Activated T-helper 2 cell treated with anti-CD3 and anti-CD28 coated beads, Interferon-gamma antibody, Interleukin-2, Interleukin-4, amounts not matched to agents 10 μg/mL and 5 μg/mL and 100 μg/mL, durations not matched to agents 14 hours and 24 hours and 36 hours (primary cell): ENCODE data around the gene BLOC1S3. TPM values are rescaled to one million over a fixed set of nuclear protein-coding genes. Genes with fewer than 3 reads are reported as not detected.

Experiments
- DNase-seq: peaks from one replicate; pipeline ENCODE4 v3.0.0; 2021; ENCODE audit warnings: low spot score
- H3K27ac Mint-ChIP-seq: one replicate; pipeline ENCODE4 v1.8.0; 2021; ENCODE audit warnings: mixed read lengths
- H3K27me3 Mint-ChIP-seq: one replicate; pipeline ENCODE4 v1.8.0; 2021; ENCODE audit warnings: low read depth, mixed read lengths
- H3K36me3 Mint-ChIP-seq: one replicate; pipeline ENCODE4 v1.8.0; 2021; ENCODE audit warnings: low read depth, mixed read lengths
- H3K4me1 Mint-ChIP-seq: one replicate; pipeline ENCODE4 v1.8.0; 2021; ENCODE audit warnings: low read depth, mixed read lengths
- H3K4me3 Mint-ChIP-seq: one replicate; pipeline ENCODE4 v1.8.0; 2021; ENCODE audit warnings: low read depth, mild to moderate bottlenecking, moderate library complexity, mixed read lengths
- H3K9me3 Mint-ChIP-seq: one replicate; pipeline ENCODE4 v1.8.0; 2021; ENCODE audit warnings: mixed read lengths
- intact Hi-C: fragments of 100-400 bp; cut with micrococcal nuclease; formaldehyde crosslinking; loops from one replicate; pipeline ENCODE4 v1.15.1; 2023
- total RNA-seq: library from RNA; stranded (reverse); gene quantifications from 2 replicates; pipeline ENCODE4 v1.2.3, GENCODE V29; 2022

Gene BLOC1S3
- total RNA-seq, 1 donor from 2014 or later, result 10.8 TPM

DNA sequence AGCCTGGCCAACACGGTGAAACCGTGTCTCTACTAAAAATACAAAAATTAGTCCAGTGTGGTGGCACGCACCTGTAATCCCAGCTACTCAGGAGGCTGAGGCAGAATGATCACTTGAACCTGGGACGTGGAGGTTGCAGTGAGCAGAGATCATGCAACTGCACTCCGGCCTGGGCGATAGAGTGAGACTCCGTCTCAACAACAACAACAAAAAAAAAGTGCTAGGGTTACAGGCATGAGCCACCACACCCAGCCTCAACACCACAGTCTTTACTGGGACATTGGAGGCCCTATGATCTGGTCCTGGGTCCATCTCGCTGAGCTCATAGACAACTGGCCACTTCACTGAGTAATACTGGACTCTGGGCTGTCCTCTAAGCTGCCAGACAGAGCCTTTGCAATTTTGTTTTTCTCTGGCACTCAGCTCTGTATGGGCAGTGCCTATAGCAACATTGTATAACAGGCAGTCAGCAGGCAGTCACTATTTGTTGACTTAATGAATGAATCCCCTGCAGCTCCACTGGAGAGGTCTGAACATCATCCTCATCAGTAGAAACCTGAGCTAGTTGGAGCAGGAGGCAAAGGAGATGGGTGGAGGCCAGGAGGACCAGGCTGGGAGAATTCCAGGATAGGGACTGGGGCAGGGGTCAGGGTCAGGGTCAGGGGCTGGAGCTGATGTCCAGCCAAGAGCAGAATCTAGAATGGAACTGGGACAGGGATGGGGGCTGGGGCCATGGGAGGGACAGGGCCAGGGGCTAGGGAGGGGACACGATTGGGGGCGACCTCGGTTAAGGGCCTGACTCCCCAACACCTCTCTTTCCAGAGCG is 8.1 kb downstream of the BLOC1S3 start:
- no peak overlapping the region for H3K4me3 Mint-ChIP-seq

DNA sequence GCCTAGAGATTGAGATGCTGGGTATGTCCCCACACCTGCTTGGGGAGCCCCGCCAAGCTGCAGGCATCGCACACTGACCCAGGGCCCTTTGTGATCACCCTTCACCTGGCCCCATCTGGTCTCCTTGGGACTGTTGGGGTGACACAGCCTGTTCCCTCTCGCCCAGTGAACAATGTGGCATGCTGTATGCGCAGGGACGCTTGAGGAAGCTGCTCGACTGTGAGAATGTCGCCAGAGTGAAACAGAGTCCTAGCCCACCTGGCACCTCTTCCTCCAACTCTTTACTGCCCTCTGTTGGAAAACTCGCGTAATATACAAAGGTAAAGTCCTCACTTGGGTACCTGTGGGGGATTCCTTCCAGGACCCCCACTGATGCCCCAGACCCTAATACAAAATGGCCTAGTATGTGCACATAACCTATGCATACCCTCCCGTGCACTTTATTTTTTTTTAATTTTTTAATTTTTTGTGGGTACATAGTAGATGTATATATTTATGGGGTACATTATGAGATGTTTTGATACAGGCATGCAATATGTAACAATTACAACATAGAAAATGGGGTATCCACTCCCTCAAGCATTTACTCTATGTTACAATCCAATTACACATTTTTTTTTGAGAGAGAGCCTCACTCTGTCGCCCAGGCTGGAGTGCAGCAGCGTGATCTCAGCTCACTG is 9.0 kb downstream of the BLOC1S3 start:
- peaks cover 3% of the 10 kb centered on the region for H3K36me3 Mint-ChIP-seq
- no peaks in the 10 kb centered on the region for H3K27me3 Mint-ChIP-seq
- intact Hi-C loops, result loop anchor here (5.0 kb wide), 1 partner anchor 60 kb away; the partner anchor contains the start of gene EXOC3L2
- DNase-seq, result no peak
- peaks cover 2% of the 10 kb centered on the region for H3K4me1 Mint-ChIP-seq
- H3K4me3 Mint-ChIP-seq, result no peak overlapping the region
- no peak overlapping the region for H3K27ac Mint-ChIP-seq
- H3K9me3 Mint-ChIP-seq, result no peaks in the 10 kb centered on the region

More for the DNA sequence above, 8.1 kb downstream of the BLOC1S3 start:
- intact Hi-C loops, result loop anchor here (5.0 kb wide), 1 partner anchor 61 kb away; the partner anchor contains the start of gene EXOC3L2
- no peaks in the 10 kb centered on the region for H3K27me3 Mint-ChIP-seq
- no peak overlapping the region for H3K27ac Mint-ChIP-seq
- no peaks in the 10 kb centered on the region for H3K9me3 Mint-ChIP-seq
- peaks cover 5% of the 10 kb centered on the region for H3K36me3 Mint-ChIP-seq
- DNase-seq, result no peak
- peaks cover 2% of the 10 kb centered on the region for H3K4me1 Mint-ChIP-seq

DNA sequence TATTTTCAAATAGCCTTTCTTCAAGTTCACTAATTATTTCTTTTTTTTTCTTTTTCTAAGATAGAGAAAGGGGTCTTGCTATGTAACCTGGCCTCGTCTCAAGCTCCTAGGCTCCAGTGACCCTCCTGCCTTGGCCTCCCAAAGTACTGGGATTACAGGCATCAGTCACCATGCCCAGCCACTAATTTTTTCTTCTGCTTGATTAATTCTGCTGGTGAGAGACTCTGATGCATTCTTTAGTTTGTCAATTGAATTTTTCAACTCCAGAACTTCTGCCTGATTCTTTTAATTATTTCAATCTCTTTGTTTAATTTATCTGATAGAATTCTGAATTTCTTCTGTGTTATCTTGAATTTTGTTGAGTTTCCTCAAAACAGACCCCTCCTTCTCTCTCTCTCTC is 11.4 kb downstream of the BLOC1S3 start:
- no peaks in the 10 kb centered on the region for H3K9me3 Mint-ChIP-seq
- intact Hi-C loops, result loop anchor here (5.0 kb wide), 1 partner anchor 57 kb away; the partner anchor contains the start of gene EXOC3L2
- H3K4me1 Mint-ChIP-seq, result peaks cover 2% of the 10 kb centered on the region
- no peak overlapping the region for H3K4me3 Mint-ChIP-seq
- DNase-seq, result no peak
- H3K36me3 Mint-ChIP-seq, result no peaks in the 10 kb centered on the region
- H3K27ac Mint-ChIP-seq, result no peak overlapping the region
- no peaks in the 10 kb centered on the region for H3K27me3 Mint-ChIP-seq

DNA sequence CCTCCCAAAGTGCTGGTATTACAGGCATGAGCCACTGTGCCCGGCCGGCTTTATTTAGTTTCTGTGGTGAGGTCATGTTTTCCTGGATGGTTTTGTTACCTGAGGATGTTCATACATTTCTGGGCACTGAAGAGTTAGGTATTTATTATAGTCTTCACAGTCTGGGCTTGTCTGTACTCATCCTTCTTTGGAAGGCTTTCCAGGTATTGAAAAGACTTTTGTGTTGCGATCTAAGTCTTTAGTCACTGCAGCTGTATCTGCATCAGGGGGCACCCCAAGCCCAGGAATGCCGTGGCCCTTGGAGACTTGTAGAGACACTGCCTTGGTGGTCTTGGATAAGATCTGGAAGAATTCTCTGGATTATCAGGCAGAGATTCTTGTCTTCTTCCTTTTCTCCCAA is 12.8 kb downstream of the BLOC1S3 start:
- intact Hi-C loops, result no loop called here
- no peaks in the 10 kb centered on the region for H3K36me3 Mint-ChIP-seq
- peaks cover 2% of the 10 kb centered on the region for H3K4me1 Mint-ChIP-seq
- no peak overlapping the region for H3K4me3 Mint-ChIP-seq
- no peaks in the 10 kb centered on the region for H3K9me3 Mint-ChIP-seq
- DNase-seq, result no peak
- no peaks in the 10 kb centered on the region for H3K27me3 Mint-ChIP-seq
- H3K27ac Mint-ChIP-seq, result no peak overlapping the region

DNA sequence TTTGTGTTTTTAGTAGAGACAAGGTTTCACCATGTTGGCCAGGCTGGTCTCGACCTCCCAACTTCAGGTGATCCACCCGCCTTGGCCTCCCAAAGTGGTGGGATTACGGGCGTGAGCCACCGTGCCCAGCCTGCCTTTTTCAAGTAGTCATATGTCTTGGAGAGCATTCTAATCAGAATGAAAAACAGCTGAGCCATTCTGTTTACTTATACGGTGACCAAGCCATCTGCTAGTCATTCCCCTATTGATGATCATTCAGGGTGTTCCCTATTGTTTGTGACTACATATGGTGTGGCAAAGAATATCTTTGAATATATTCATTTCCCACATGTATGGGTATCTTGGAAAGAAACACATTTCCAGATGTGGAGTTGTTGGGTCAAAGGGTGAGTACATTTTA is 17.2 kb downstream of the BLOC1S3 start:
- peaks cover 3% of the 10 kb centered on the region for H3K27me3 Mint-ChIP-seq
- no peak overlapping the region for H3K27ac Mint-ChIP-seq
- no peaks in the 10 kb centered on the region for H3K9me3 Mint-ChIP-seq
- H3K36me3 Mint-ChIP-seq, result no peaks in the 10 kb centered on the region
- intact Hi-C loops, result no loop called here
- no peaks in the 10 kb centered on the region for H3K4me1 Mint-ChIP-seq
- DNase-seq, result no peak
- H3K4me3 Mint-ChIP-seq, result no peak overlapping the region

DNA sequence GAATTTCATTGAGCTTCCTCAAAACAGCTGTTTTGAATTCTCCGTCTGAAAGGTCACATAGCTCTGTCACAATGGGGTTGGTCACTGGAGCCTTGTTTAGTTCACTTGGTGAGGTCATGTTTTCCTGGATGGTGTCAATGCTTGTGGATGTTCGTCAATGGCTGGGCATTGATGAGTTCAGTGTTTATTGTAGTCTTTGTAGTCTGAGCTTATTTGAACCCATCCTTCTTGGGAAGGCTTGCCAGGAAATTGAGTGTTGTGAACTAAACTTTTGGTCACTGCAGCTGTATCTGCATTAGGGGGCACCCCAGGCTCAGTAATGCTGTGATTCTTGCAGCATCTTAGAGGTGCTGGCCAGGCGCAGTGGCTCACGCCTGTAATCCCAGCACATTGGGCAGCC is 22.0 kb downstream of the BLOC1S3 start:
- DNase-seq, result no peak
- Mint-ChIP-seq H3K27me3 (peaks cover 4% of the 10 kb centered on the region), H3K4me3 (no peak overlapping the region), H3K27ac (no peak overlapping the region), H3K36me3 (no peaks in the 10 kb centered on the region), H3K4me1 (no peaks in the 10 kb centered on the region), H3K9me3 (no peaks in the 10 kb centered on the region)
- intact Hi-C loops, result no loop called here

DNA sequence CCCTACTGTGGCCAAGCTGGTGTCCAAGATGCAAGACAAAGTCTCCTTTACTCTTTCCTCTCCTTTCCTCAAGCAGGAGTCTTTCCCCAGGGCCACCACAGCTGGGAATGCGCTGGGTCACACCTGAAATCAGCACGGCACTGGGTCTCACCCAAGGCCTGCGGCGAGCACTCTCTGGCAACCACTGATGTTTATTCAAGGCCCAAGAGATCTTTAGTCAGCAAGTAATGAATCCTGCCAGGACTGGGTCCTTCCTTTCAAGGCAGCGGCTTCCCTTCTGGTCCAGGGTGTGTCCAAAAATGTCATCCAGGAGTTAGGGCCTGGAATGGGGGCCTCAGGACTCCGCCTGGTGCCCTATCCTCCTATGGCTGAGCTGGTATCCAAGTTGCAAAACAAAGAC is 24.1 kb downstream of the BLOC1S3 start:
- DNase-seq, result no peak

DNA sequence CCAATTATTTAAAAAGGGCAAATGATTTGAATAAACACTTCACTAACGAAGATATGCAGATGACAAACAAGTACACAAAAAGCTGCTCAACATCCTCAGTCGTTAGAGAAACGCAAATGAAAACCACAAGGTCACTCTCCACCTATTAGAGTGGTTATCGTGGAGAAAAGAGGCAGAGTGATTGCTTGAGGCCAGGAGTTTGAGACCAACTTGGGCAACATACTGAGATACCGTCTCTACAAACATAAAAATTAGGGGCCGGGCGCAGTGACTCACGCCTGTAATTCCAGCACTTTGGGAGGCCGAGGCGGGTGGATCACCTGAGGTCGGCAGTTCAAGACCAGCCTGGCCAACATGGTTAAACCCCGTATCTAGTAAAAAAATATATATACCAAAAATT is 27.2 kb downstream of the BLOC1S3 start:
- DNase-seq, result no peak
- intact Hi-C loops, result no loop called here
- Mint-ChIP-seq H3K36me3 (no peaks in the 10 kb centered on the region), H3K27me3 (peaks cover 3% of the 10 kb centered on the region), H3K4me3 (no peak overlapping the region), H3K27ac (no peak overlapping the region), H3K4me1 (peaks cover 3% of the 10 kb centered on the region), H3K9me3 (no peaks in the 10 kb centered on the region)

More for the DNA sequence above, 24.1 kb downstream of the BLOC1S3 start:
- H3K36me3 Mint-ChIP-seq, result no peaks in the 10 kb centered on the region
- intact Hi-C loops, result no loop called here
- H3K4me1 Mint-ChIP-seq, result no peaks in the 10 kb centered on the region
- no peaks in the 10 kb centered on the region for H3K9me3 Mint-ChIP-seq
- no peak overlapping the region for H3K27ac Mint-ChIP-seq
- no peak overlapping the region for H3K4me3 Mint-ChIP-seq
- peaks cover 4% of the 10 kb centered on the region for H3K27me3 Mint-ChIP-seq

DNA sequence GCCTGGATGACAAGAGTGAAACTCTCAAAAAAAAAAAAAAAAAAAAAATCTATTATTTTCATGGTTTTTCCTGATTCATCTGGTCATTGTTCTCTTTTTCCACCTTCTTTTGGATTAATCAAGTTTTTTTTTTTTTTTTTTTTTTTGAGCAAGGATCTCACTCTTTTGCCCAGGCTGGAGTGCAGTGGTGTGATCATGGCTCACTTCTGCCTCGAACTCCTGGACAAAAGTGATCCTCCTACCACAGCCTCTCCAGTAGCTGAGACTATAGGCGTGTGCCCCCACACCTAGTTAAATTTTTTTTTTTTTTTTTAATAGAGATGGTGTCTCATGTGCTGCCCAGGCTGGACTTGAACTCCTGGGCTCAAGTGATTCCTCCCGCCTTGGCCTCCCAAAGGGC is 27.7 kb downstream of the BLOC1S3 start:
- intact Hi-C loops, result no loop called here
- no peak for DNase-seq
- H3K4me3 Mint-ChIP-seq, result no peak overlapping the region
- H3K27ac Mint-ChIP-seq, result no peak overlapping the region
- no peaks in the 10 kb centered on the region for H3K9me3 Mint-ChIP-seq
- H3K27me3 Mint-ChIP-seq, result peaks cover 7% of the 10 kb centered on the region
- H3K36me3 Mint-ChIP-seq, result no peaks in the 10 kb centered on the region
- peaks cover 3% of the 10 kb centered on the region for H3K4me1 Mint-ChIP-seq

DNA sequence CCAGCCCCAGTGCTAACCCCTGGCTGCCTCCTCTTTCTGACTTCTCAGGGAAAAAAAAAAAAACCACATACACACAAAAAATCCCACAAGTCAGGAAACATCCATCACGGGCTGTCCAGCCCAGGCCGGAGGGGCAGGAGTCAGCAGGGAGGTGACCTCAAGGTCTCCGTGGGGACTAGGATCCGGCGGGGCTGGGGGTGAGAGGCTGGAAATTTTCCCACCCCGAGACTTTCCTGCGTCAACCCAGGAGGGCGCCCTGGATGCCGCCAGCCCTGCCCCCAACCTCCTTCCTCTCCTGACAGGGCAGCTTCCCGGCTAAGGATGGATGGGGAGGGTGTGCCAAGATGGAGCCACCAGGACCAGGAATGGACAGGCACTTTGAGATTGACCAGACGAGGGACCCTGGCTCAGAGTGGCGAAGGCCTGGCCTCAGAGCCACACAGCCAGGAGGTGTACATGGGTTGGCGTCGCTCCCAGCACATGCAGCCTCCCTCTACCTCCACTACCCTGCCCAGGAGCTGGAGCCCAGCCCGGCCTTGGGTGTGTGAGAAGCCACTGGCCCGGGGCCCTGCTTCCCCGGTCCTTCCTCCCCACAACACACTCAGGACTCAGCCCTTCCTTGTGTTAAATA is 33.3 kb downstream of the BLOC1S3 start:
- DNase-seq, result no peak
- Mint-ChIP-seq H3K9me3 (no peaks in the 10 kb centered on the region), H3K4me3 (no peak overlapping the region), H3K4me1 (peaks cover 3% of the 10 kb centered on the region), H3K36me3 (no peaks in the 10 kb centered on the region), H3K27ac (no peak overlapping the region), H3K27me3 (peaks cover 36% of the 10 kb centered on the region)
- intact Hi-C loops, result no loop called here

DNA sequence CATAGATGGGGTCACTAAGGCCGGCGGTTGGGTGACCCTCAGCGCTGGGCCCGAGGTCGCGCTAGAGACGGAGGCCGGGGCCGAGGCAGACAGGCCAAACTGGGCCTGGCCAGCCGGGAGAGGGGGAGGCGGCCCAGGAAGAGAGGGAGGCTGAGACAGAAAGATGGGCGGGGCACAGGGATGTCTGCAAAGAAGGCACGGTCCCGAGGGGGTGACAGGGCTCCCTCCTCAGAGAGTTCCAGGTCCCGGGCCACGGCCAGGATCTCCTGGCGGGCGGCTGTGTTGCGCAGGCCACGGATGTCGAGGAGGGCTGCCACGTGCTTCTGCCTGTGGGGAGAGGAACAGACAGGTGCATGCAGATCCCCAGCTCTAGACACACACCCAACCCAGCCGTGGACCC is 34.4 kb downstream of the BLOC1S3 start:
- H3K9me3 Mint-ChIP-seq, result no peaks in the 10 kb centered on the region
- intact Hi-C loops, result no loop called here
- DNase-seq, result no peak
- no peak overlapping the region for H3K27ac Mint-ChIP-seq
- peaks cover 43% of the 10 kb centered on the region for H3K27me3 Mint-ChIP-seq
- H3K4me1 Mint-ChIP-seq, result peaks cover 3% of the 10 kb centered on the region
- H3K36me3 Mint-ChIP-seq, result no peaks in the 10 kb centered on the region
- H3K4me3 Mint-ChIP-seq, result no peak overlapping the region

DNA sequence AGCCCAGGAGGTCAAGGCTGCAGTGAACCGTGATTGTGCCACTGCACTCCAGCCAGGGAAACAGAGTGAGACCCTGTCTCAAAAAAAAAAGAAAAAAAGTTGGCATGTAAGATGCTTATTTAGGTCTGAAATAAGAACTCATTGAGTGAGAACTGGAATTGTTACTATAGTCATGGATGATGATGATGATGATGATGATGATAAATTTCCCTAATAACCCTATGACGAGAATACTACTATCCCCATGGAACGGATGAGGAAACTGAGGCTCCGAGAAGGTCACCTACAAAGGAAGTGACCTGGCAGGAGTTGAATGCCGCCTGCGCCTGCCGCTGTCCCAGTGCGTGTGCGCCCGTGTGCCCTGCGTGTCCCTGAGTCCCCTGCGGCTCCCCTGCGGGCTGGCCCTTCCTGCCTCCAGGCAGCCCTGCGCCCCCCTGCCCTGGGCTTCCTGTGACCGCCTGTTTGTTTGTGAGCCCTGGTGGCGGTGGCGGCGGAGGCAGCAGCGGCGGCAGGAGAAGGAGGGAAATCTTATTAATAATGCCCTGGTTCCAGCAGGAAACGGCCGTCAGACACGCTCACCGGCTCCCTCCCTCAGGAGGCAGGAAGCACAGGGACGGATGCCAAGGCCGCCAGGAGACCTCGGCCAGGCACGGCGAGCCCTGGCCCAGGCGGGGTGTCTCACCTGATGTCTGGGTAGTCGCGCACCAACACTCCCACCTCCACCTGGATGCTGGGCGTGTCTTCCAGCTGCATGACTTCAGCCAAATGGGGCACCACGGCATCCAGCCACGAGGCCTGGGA is 37.0 kb downstream of the BLOC1S3 start:
- intact Hi-C loops, result no loop called here
- no peak overlapping the region for H3K27ac Mint-ChIP-seq
- H3K4me1 Mint-ChIP-seq, result peaks cover 2% of the 10 kb centered on the region
- H3K9me3 Mint-ChIP-seq, result no peaks in the 10 kb centered on the region
- H3K27me3 Mint-ChIP-seq, result peaks cover 56% of the 10 kb centered on the region
- H3K36me3 Mint-ChIP-seq, result no peaks in the 10 kb centered on the region
- H3K4me3 Mint-ChIP-seq, result no peak overlapping the region
- DNase-seq, result no peak
